WERI-Rb-1 (cell line): Measurements from ENCODE around the gene TBX6.
A peak's percentile ranks its signal among the peaks of the same experiment; 100 is the strongest.

ENCODE experiments used
- DNase-seq: peaks from one replicate; pipeline ENCODE4 v3.0.0-alpha.2; 2020
- H3K27ac ChIP-seq: fragments of 250-450 bp; sonication (Bioruptor Pico); 2 replicates; pipeline ENCODE4 v1.5.1; 2020; ENCODE audit warnings: mild to moderate bottlenecking, moderate library complexity
- H3K27me3 ChIP-seq: fragments of 250-450 bp; sonication (Bioruptor Pico); 2 replicates; pipeline ENCODE4 v1.5.1; 2021; ENCODE audit warnings: mild to moderate bottlenecking, low read depth, moderate library complexity; ENCODE audit not compliant: insufficient read depth, severe bottlenecking
- H3K36me3 ChIP-seq: fragments of 250-450 bp; sonication (Bioruptor Pico); 2 replicates; pipeline ENCODE4 v1.5.1; 2020; ENCODE audit warnings: mild to moderate bottlenecking, moderate library complexity
- H3K4me3 ChIP-seq: 2 replicates; pipeline ENCODE4 v1.5.1; 2011; ENCODE audit warnings: low read depth, mild to moderate bottlenecking, control low read depth, low read length
- H3K9me3 ChIP-seq: fragments of 250-450 bp; sonication (Bioruptor Pico); 2 replicates; pipeline ENCODE4 v1.5.1; 2021; ENCODE audit warnings: mild to moderate bottlenecking, moderate library complexity; ENCODE audit not compliant: severe bottlenecking
- CTCF ChIP-seq: IDR thresholded peaks from 2 replicates; pipeline ENCODE4 v1.5.1; 2011; ENCODE audit warnings: low read depth, mild to moderate bottlenecking, control low read depth, inconsistent platforms, low read length

The TBX6 gene

DNA sequence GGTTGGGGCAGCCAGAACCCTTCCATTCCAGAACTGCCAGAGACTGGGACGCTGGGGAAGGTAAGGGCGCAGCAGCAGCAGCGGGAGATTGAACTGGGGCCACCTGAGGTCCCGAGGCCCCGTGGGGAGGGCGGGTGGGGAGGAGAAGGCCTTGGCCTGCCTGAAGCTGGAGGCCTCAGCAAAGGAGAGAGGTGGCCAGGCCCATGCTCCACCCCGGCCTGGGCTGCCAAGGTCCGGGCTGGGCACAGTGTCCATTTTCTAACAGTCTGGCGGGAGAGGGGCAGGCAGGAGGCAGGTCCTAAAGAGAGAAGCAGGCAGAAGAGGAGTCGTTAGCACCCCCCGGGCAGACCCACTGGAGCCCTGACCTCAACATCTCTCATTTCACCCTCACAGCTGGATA is 22.7 kb upstream of the TBX6 start:
- TF ChIP-seq CTCF = no peak
- H3K27me3 ChIP-seq = no peaks in the 10 kb centered on the region
- no peak overlapping the region for H3K27ac ChIP-seq
- H3K9me3 ChIP-seq = no peaks in the 10 kb centered on the region
- H3K4me3 ChIP-seq = no peak overlapping the region
- peak; percentile 33 for DNase-seq
- H3K36me3 ChIP-seq = peaks cover 36% of the 10 kb centered on the region

- 0 out of 2 replicates have a peak overlapping the region, but pooled peaks have one; percentile 2 for H3K27ac ChIP-seq
- no peaks in the 10 kb centered on the region for H3K27me3 ChIP-seq
- no peaks in the 10 kb centered on the region for H3K9me3 ChIP-seq
- TF ChIP-seq CTCF = no peak
- peaks cover 32% of the 10 kb centered on the region for H3K36me3 ChIP-seq
- no peak overlapping the region for H3K4me3 ChIP-seq
- DNase-seq = no peak
Observed at GRCh38 chr16:30113711-30114333, 22.1 kb upstream of the TBX6 start.

DNA sequence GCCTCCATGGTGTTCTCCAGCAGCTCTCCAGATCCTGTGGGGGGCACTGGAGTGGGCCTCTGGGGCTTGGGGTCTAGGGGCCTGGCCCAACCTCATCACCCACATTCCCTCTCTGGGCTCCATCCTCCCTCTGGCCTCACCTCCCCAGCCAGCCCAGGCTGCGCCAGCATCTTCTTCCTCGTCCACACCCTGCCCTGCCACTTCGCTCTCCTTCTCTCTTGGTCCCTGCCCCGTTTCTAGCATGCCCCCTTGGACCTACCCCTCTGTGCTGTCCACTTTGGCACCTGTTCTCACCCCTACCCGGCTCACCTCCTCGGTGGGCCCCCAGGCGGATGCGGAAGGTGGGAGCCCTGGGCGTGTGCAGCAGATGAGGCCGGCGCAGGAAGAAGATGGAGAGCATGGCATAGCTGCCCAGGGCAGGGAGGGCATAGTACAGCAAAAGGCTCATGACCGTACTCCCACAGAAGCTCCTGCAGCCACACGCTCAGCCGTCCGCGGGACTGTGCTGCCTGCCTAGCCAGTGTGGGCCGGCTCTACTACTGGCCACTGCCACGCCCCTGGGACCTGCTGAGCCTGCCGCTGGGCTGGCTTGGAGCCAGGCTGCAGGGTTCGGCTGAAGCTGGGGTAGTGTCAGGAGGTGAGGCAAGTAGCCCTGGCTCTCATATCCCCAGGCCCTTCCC is 21.4 kb upstream of the TBX6 start, which contains the start of gene GDPD3:
TSS of gene GDPD3 (minus strand) at position 507 of the 680 bp plus-strand sequence. CDS start at position 448, 59 bp downstream.
- no peak for TF ChIP-seq CTCF
- Histone ChIP-seq H3K36me3 (peaks cover 31% of the 10 kb centered on the region), H3K27ac (0 out of 2 replicates have a peak within 1 kb of the TSS, but pooled peaks have one; percentile 2), H3K4me3 (no peak within 1 kb of the TSS), H3K27me3 (no peaks in the 10 kb centered on the region), H3K9me3 (no peaks in the 10 kb centered on the region)
- no peak for DNase-seq

DNA sequence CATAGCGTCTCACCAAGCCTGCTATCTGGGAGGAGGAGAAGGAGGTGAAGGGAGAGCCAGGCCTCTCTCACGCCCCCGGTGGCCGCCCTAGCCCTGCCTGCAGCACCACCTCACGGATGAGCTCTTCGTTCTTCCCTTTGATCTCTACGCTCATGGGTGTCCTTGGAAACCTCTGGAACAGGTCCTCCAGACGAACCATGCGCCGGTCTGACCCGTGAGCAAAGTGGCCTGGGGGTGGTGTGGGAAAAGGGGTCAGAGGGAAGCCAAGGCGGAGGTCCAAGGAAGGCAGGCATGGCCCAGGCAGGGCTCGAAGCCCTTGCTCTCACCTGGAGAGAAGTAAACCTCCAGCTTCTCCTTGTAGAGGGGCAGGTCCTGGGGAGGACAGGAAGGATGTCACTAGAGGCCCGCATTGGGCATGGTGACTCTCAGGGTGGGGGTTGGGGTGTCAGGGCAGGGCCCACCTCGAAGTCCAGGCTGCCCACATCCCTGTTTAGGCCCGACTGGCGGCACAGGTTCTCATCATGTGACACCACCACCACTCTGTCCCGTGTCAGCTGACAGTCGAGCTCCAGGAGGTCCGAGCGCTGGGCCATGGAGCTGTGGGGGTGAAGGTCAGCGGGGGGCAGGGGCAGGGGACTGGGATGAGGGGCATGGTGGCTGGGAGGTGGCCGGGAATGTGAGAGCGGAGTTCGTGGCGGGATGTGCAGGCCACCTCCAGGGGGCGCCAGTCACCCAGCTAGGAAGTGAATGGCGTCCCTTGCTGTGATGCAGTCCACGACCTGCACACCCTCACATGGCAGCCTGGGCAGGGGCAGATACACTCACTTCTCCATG is 20.7 kb upstream of the TBX6 start:
- peak; percentile 91 for TF ChIP-seq CTCF

GRCh38 chr16:30110661-30111060 is 18.9 kb upstream of the TBX6 start:
- no peak overlapping the region for H3K4me3 ChIP-seq
- H3K36me3 ChIP-seq = peaks cover 19% of the 10 kb centered on the region
- no peak for TF ChIP-seq CTCF
- H3K27me3 ChIP-seq = no peaks in the 10 kb centered on the region
- no peaks in the 10 kb centered on the region for H3K9me3 ChIP-seq
- no peak for DNase-seq
- no peak overlapping the region for H3K27ac ChIP-seq

More for the DNA sequence above, 20.7 kb upstream of the TBX6 start:
- Histone ChIP-seq H3K4me3 (no peak overlapping the region), H3K36me3 (peaks cover 30% of the 10 kb centered on the region), H3K9me3 (no peaks in the 10 kb centered on the region), H3K27me3 (no peaks in the 10 kb centered on the region), H3K27ac (no peak overlapping the region)
- peak; percentile 75 for DNase-seq
